ENCODE data around the gene MBP.

MBP gene

GRCh38 chr18:77123320-77124231 is 9.0 kb downstream of the MBP start:
- TF ChIP-seq YY1 (IDR thresholded peaks at IDR 0.05; ENCODE audit: low read depth) (no peak), REST (IDR thresholded peaks at IDR 0.05; ENCODE audit: low read depth) (no peak), TAF1 (IDR thresholded peaks at IDR 0.05; ENCODE audit: low read depth) (no peak), NFIC (IDR thresholded peaks at IDR 0.05) (no peak), TCF12 (IDR thresholded peaks at IDR 0.05; ENCODE audit: low read depth) (no peak), EGR1 (IDR thresholded peaks at IDR 0.05) (no peak)

- TF ChIP-seq YY1 (IDR thresholded peaks at IDR 0.05; ENCODE audit: low read depth) (no peak), FOXM1 (IDR thresholded peaks at IDR 0.05; ENCODE audit: borderline replicate concordance, low read depth) (no peak), REST (IDR thresholded peaks at IDR 0.05; ENCODE audit: low read depth) (no peak), USF1 (IDR thresholded peaks at IDR 0.05) (no peak), NFIC (IDR thresholded peaks at IDR 0.05) (no peak), EP300 (IDR thresholded peaks at IDR 0.05; ENCODE audit: borderline replicate concordance) (no peak), EGR1 (IDR thresholded peaks at IDR 0.05) (no peak), TAF1 (IDR thresholded peaks at IDR 0.05; ENCODE audit: low read depth) (no peak), RAD21 (IDR thresholded peaks at IDR 0.05; ENCODE audit: low read depth) (no peak), CEBPB (IDR thresholded peaks at IDR 0.05) (no peak), MAX (IDR thresholded peaks at IDR 0.05) (no peak), TEAD4 (IDR thresholded peaks at IDR 0.05) (no peak), TCF12 (IDR thresholded peaks at IDR 0.05; ENCODE audit: low read depth) (no peak), ZBTB7A (IDR thresholded peaks at IDR 0.05; ENCODE audit: low read depth) (no peak), CREB1 (IDR thresholded peaks at IDR 0.05; ENCODE audit: low read depth) (no peak)
Observed at GRCh38 chr18:77121523-77121922, 11.1 kb downstream of the MBP start.

- TF ChIP-seq RAD21 (IDR thresholded peaks at IDR 0.05; ENCODE audit: low read depth): no peak
- no peak for TF ChIP-seq EGR1 (IDR thresholded peaks at IDR 0.05)
- no peak for TF ChIP-seq REST (IDR thresholded peaks at IDR 0.05; ENCODE audit: low read depth)
- no peak for TF ChIP-seq FOXM1 (IDR thresholded peaks at IDR 0.05; ENCODE audit: borderline replicate concordance, low read depth)
- TF ChIP-seq NFIC (IDR thresholded peaks at IDR 0.05): no peak
- TF ChIP-seq YY1 (IDR thresholded peaks at IDR 0.05; ENCODE audit: low read depth): no peak
- TF ChIP-seq ZBTB7A (IDR thresholded peaks at IDR 0.05; ENCODE audit: low read depth): no peak
- no peak for TF ChIP-seq TAF1 (IDR thresholded peaks at IDR 0.05; ENCODE audit: low read depth)
Observed at GRCh38 chr18:77119851-77120491, 12.6 kb downstream of the MBP start.

- TF ChIP-seq ZBTB7A (IDR thresholded peaks at IDR 0.05; ENCODE audit: low read depth) (no peak), RAD21 (IDR thresholded peaks at IDR 0.05; ENCODE audit: low read depth) (no peak)
Observed at GRCh38 chr18:77119101-77119850, 13.3 kb downstream of the MBP start.
